ENCODE results near the gene CCL18. TPM values are rescaled to one million over a fixed set of nuclear protein-coding genes. Genes with fewer than 3 reads are reported as not detected.
"Not testable (repeated sequence)": the region's sequence is repeated elsewhere in the genome, so short reads cannot be mapped to it uniquely, and the experiment has no call there.

Gene CCL18, protein sequence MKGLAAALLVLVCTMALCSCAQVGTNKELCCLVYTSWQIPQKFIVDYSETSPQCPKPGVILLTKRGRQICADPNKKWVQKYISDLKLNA
- not detected for polyA plus RNA-seq (2013, experiment 1 of 2)
- polyA plus RNA-seq (2013, experiment 2 of 2), result not detected

DNA sequence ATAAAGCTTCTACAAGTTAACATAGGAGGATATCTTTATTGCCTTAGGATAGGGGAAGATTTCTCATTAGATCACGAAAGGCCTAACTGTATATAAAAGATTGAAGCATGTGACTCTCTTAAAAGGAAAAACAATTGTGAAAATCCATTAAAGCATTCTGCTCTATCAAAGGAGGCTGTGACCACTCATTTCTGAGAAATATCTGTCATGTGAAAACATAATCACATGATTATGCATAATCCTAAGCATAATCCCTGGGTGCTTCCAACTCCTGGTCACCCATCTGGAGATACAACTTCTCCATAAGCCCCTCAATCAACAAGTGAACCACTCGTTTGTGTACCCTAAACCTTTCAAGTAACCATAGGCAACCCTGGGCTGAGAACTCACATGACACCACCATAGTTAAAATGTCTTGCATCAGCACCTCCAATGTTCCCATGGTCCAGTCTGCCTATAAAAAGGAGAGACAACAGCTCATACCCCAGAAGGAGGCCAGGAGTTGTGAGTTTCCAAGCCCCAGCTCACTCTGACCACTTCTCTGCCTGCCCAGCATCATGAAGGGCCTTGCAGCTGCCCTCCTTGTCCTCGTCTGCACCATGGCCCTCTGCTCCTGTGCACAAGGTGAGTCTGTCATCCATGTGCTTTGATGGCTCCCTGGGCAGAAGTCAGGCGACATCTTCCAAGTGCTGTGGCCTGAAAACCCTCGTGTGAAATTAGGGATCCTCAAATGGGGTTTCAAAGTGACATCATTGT, at the start of gene CCL18:
CCL18 (plus strand) TSS at position 487 of the 756 bp plus-strand sequence; CDS start at position 558, 71 bp downstream.
- H3K27ac ChIP-seq (ENCODE audit: low read depth, low read length, severe bottlenecking), result no peak within 1 kb of the TSS
- WGBS, 2 experiments (ENCODE audit: insufficient coverage in 2 of 2), result 86 to 91% methylated on average over 3 to 4 of the region's 5 CpGs

GRCh38 chr17:36014946-36015345, 49.1 kb upstream of the CCL18 start:
- WGBS, 2 experiments (ENCODE audit: insufficient coverage in 2 of 2), result 82 to 94% methylated on average over 2 to 3 of the region's 5 CpGs

More for the DNA sequence above, at the start of gene CCL18:
- no peaks in the 10 kb centered on the region for H3K9me3 ChIP-seq (ENCODE audit: control insufficient read depth, low read length)
- H3K36me3 ChIP-seq (ENCODE audit: control insufficient read depth, insufficient read depth, low read length), result no peaks in the 10 kb centered on the region
- H3K4me1 ChIP-seq (ENCODE audit: control insufficient read depth, insufficient read depth, low read length, poor library complexity, severe bottlenecking), result no peaks in the 10 kb centered on the region
- H3K4me3 ChIP-seq (ENCODE audit: extremely low read depth, insufficient read depth, low read length, poor library complexity, severe bottlenecking), result no peak within 1 kb of the TSS

DNA sequence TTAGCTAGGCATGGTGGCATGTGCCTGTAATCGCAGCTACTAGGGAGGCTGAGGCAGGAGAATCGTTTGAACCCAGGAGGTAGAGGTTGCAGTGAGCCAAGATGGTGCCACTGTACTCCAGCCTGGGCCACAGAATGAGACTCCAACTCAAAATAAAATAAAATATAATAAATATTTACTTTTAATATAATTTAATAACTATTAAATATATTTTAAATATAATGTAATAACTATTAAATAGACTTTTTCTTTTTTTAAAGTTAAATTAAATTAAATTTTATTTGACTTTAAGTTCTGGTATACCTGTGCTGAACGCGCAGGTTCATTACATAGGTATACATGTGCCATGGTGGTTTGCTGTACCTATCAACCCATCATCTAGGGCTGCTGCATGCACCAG, 48.2 kb upstream of the CCL18 start:
- H3K4me3 ChIP-seq (ENCODE audit: extremely low read depth, insufficient read depth, low read length, poor library complexity, severe bottlenecking); H3K27ac ChIP-seq (ENCODE audit: low read depth, low read length, severe bottlenecking); H3K36me3 ChIP-seq (ENCODE audit: control insufficient read depth, insufficient read depth, low read length); H3K9me3 ChIP-seq (ENCODE audit: control insufficient read depth, low read length); H3K4me1 ChIP-seq (ENCODE audit: control insufficient read depth, insufficient read depth, low read length, poor library complexity, severe bottlenecking): not testable (repeated sequence)
- 93 to 100% methylated on average over 2 of the region's 4 CpGs for WGBS, 2 experiments (ENCODE audit: insufficient coverage in 2 of 2)

More at GRCh38 chr17:36014946-36015345, 49.1 kb upstream of the CCL18 start:
- Histone ChIP-seq H3K9me3 (ENCODE audit: control insufficient read depth, low read length) (peaks cover 8% of the 10 kb centered on the region), H3K4me1 (ENCODE audit: control insufficient read depth, insufficient read depth, low read length, poor library complexity, severe bottlenecking) (no peaks in the 10 kb centered on the region), H3K27ac (ENCODE audit: low read depth, low read length, severe bottlenecking) (no peak overlapping the region), H3K36me3 (ENCODE audit: control insufficient read depth, insufficient read depth, low read length) (no peaks in the 10 kb centered on the region), H3K4me3 (ENCODE audit: extremely low read depth, insufficient read depth, low read length, poor library complexity, severe bottlenecking) (no peak overlapping the region)

DNA sequence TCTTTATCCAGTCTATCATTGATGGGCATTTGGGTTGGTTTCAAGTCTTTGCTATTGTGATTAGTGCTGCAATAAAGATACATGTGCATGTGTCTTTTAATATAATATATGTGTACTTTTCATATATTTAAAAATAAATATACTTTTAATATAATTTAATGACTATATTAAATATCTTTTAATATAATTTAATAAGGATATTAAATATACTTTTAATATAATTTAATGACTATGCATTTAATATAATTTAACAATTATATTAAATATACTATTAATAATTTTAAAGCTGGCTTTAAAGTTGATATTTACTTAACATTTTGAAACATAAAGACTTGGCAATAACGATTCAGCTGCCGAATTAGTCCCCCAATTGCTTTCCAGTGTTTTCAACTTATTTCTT, 47.5 kb upstream of the CCL18 start:
- peaks cover 7% of the 10 kb centered on the region for H3K9me3 ChIP-seq (ENCODE audit: control insufficient read depth, low read length)
- no peaks in the 10 kb centered on the region for H3K36me3 ChIP-seq (ENCODE audit: control insufficient read depth, insufficient read depth, low read length)
- no peak overlapping the region for H3K4me3 ChIP-seq (ENCODE audit: extremely low read depth, insufficient read depth, low read length, poor library complexity, severe bottlenecking)
- no peak overlapping the region for H3K27ac ChIP-seq (ENCODE audit: low read depth, low read length, severe bottlenecking)
- H3K4me1 ChIP-seq (ENCODE audit: control insufficient read depth, insufficient read depth, low read length, poor library complexity, severe bottlenecking), result no peaks in the 10 kb centered on the region
- WGBS, 2 experiments (ENCODE audit: insufficient coverage in 2 of 2), result no CpG with 5 or more reads among the region's 2 CpGs

GRCh38 chr17:36017799-36018198, 46.3 kb upstream of the CCL18 start, which contains the start of gene CCL23:
TSS of gene CCL23 (minus strand) at chr17:36017972. CDS start at chr17:36017897, 75 bp downstream.
- H3K9me3 ChIP-seq (ENCODE audit: control insufficient read depth, low read length), result no peaks in the 10 kb centered on the region
- no peaks in the 10 kb centered on the region for H3K4me1 ChIP-seq (ENCODE audit: control insufficient read depth, insufficient read depth, low read length, poor library complexity, severe bottlenecking)
- 63 to 71% methylated on average over 4 to 5 of the region's 6 CpGs for WGBS, 2 experiments (ENCODE audit: insufficient coverage in 2 of 2)

GRCh38 chr17:36019423-36019822, 44.6 kb upstream of the CCL18 start:
- 84 to 94% methylated on average over 2 of the region's 2 CpGs for WGBS, 2 experiments (ENCODE audit: insufficient coverage in 2 of 2)
- no peak overlapping the region for H3K4me3 ChIP-seq (ENCODE audit: extremely low read depth, insufficient read depth, low read length, poor library complexity, severe bottlenecking)

More at GRCh38 chr17:36017799-36018198, 46.3 kb upstream of the CCL18 start, which contains the start of gene CCL23:
- Histone ChIP-seq H3K36me3 (ENCODE audit: control insufficient read depth, insufficient read depth, low read length) (no peaks in the 10 kb centered on the region), H3K27ac (ENCODE audit: low read depth, low read length, severe bottlenecking) (no peak within 1 kb of the TSS), H3K4me3 (ENCODE audit: extremely low read depth, insufficient read depth, low read length, poor library complexity, severe bottlenecking) (no peak within 1 kb of the TSS)

GRCh38 chr17:36024106-36024869, 39.8 kb upstream of the CCL18 start:
- WGBS, 2 experiments (ENCODE audit: insufficient coverage in 2 of 2), result 84 to 100% methylated on average over 1 to 2 of the region's 6 CpGs
- H3K4me1 ChIP-seq (ENCODE audit: control insufficient read depth, insufficient read depth, low read length, poor library complexity, severe bottlenecking), result no peaks in the 10 kb centered on the region
- H3K27ac ChIP-seq (ENCODE audit: low read depth, low read length, severe bottlenecking), result no peak overlapping the region
- no peaks in the 10 kb centered on the region for H3K9me3 ChIP-seq (ENCODE audit: control insufficient read depth, low read length)
- H3K36me3 ChIP-seq (ENCODE audit: control insufficient read depth, insufficient read depth, low read length), result no peaks in the 10 kb centered on the region
- no peak overlapping the region for H3K4me3 ChIP-seq (ENCODE audit: extremely low read depth, insufficient read depth, low read length, poor library complexity, severe bottlenecking)

More at GRCh38 chr17:36019423-36019822, 44.6 kb upstream of the CCL18 start:
- no peaks in the 10 kb centered on the region for H3K9me3 ChIP-seq (ENCODE audit: control insufficient read depth, low read length)
- no peaks in the 10 kb centered on the region for H3K36me3 ChIP-seq (ENCODE audit: control insufficient read depth, insufficient read depth, low read length)
- no peaks in the 10 kb centered on the region for H3K4me1 ChIP-seq (ENCODE audit: control insufficient read depth, insufficient read depth, low read length, poor library complexity, severe bottlenecking)
- no peak overlapping the region for H3K27ac ChIP-seq (ENCODE audit: low read depth, low read length, severe bottlenecking)

- no peaks in the 10 kb centered on the region for H3K9me3 ChIP-seq (ENCODE audit: control insufficient read depth, low read length)
- no peak overlapping the region for H3K27ac ChIP-seq (ENCODE audit: low read depth, low read length, severe bottlenecking)
- WGBS, 2 experiments (ENCODE audit: insufficient coverage in 2 of 2), result 79 to 83% methylated on average over 3 of the region's 4 CpGs
- no peaks in the 10 kb centered on the region for H3K4me1 ChIP-seq (ENCODE audit: control insufficient read depth, insufficient read depth, low read length, poor library complexity, severe bottlenecking)
- H3K4me3 ChIP-seq (ENCODE audit: extremely low read depth, insufficient read depth, low read length, poor library complexity, severe bottlenecking), result no peak overlapping the region
- H3K36me3 ChIP-seq (ENCODE audit: control insufficient read depth, insufficient read depth, low read length), result no peaks in the 10 kb centered on the region
Measured at GRCh38 chr17:36027761-36028160, 36.3 kb upstream of the CCL18 start.

DNA sequence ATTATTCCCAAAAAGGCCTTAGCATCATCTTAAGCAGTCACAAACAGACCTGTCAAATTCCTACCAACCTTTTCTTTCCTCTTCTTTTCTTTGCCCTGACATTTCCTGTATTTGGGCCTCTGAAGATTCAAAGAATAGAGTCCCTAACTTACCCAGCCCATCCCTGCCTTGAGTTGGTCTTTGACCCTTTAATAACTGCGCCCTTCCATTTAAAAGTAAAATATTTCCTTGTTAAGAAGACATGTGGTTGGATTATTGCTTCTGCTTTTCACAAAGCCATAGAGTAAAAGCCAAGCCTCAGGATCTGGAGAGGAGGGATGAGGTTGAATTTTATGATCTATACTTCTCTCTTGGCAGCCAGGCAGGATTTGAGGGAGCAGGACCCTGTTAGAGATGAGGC, 33.1 kb upstream of the CCL18 start:
- WGBS, 2 experiments (ENCODE audit: insufficient coverage in 2 of 2), result no CpG with 5 or more reads among the region's 1 CpG
- H3K27ac ChIP-seq (ENCODE audit: low read depth, low read length, severe bottlenecking), result no peak overlapping the region
- no peak overlapping the region for H3K4me3 ChIP-seq (ENCODE audit: extremely low read depth, insufficient read depth, low read length, poor library complexity, severe bottlenecking)
- no peaks in the 10 kb centered on the region for H3K9me3 ChIP-seq (ENCODE audit: control insufficient read depth, low read length)
- no peaks in the 10 kb centered on the region for H3K36me3 ChIP-seq (ENCODE audit: control insufficient read depth, insufficient read depth, low read length)
- no peaks in the 10 kb centered on the region for H3K4me1 ChIP-seq (ENCODE audit: control insufficient read depth, insufficient read depth, low read length, poor library complexity, severe bottlenecking)

GRCh38 chr17:36034127-36034526, 29.9 kb upstream of the CCL18 start:
- no peaks in the 10 kb centered on the region for H3K4me1 ChIP-seq (ENCODE audit: control insufficient read depth, insufficient read depth, low read length, poor library complexity, severe bottlenecking)
- no peaks in the 10 kb centered on the region for H3K36me3 ChIP-seq (ENCODE audit: control insufficient read depth, insufficient read depth, low read length)
- H3K27ac ChIP-seq (ENCODE audit: low read depth, low read length, severe bottlenecking), result no peak overlapping the region
- no peaks in the 10 kb centered on the region for H3K9me3 ChIP-seq (ENCODE audit: control insufficient read depth, low read length)
- WGBS, 2 experiments (ENCODE audit: insufficient coverage in 2 of 2), result no CpG with 5 or more reads among the region's 3 CpGs
- H3K4me3 ChIP-seq (ENCODE audit: extremely low read depth, insufficient read depth, low read length, poor library complexity, severe bottlenecking), result no peak overlapping the region

Measured in mesodermal cell (in vitro differentiated cells).